DMS 273 (cell line): Measurements from ENCODE around the gene ZCCHC24.
A peak's percentile ranks its signal among the peaks of the same experiment; 100 is the strongest.

ENCODE experiments used
- DNase-seq: peaks from one replicate; lab custom pipeline; 2025; ENCODE audit not compliant: unreplicated experiment; lab: John Stamatoyannopoulos, UW

Gene ZCCHC24

DNA sequence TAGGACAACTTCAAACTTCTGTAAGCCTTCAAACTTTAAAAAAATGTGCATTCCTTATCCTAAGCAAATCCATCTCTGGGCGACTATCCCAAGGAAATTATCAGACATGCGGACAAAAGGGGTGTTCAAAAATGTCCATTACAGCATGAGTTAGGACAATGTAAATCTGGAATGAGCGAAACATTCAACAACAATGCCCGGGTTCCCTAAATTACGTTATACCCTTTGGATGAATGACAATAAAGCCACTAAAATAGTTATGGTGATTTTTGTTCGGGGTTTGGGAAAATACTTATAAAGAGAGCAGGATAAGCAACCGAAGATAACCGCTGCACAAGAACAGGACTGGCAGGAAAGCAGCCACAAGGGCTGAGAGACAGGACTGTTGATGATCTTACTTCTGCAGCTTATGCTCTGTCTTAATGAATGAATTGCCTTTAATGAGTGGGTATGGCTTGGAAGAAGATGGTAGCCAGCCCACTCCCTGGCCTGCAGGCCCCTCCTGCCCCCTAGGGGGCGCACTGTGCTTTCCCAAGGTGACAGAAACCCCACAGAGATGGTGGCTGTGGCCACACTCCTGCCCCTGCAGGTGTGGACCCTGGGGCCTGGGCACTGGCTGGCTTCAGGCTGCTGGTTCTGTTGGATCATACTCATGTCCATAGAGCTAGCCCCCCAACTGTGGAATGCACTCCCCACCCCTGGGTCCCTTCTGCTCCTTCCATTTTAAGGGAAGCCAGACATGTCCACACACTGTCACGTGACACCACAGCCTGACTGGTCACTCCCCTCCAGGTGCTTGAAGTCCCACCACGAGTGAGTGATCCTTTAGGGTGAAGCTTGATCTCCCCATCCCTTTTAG, 45.0 kb downstream of the ZCCHC24 start:
- DNase-seq = peak; percentile 72

DNA sequence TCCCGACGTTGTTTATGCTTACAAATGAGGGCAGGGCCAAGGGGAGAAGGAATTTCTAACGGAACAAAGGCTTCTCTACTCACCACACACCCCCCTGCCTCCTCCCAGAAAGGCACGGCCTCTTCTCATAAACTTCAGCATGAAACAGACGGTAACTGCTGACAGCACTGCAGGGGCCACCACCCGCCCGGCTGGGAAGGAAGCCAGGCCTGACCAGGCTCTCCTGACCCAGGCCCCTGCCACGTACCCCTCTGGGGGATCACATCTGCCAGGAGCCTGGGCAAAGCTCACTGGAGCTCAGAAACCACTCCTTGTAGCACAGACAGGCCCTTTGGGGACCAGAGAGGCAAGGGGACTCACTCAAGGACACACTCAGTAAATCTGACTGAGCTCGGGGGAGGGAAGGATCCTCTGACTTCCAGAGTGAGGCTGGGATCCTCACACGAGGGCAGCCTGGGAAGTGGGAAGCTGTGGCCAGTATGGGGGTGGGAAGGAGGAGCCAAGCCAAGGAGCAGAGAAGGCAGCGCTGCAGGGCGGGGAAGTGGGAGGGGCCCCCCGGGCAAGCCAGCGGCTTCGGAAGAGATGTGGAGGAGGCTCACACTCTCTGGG, 46.1 kb downstream of the ZCCHC24 start:
- peak; percentile 83 for DNase-seq

DNA sequence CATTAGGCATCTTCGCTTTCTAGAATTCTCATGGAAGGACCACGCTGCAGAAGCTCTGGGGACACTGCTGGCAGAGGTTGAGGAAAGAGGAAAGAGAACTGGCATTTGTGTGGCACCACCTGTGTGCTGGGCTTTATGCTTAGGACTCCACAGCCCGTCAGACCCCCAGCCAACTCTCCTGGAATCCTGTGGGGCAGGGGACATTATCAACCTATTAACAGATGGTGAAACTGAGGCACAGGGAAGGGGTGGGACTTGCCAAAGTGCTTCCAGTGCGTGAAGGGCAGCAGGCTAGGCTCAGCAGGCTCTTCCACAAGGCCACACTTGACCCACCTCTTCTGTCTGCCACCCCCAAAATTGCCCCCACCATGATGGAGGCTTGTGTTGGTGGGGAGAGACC, 46.8 kb downstream of the ZCCHC24 start:
- no peak for DNase-seq

- DNase-seq = peak; percentile 47
Measured at GRCh38 chr10:79397575-79398303, 47.7 kb downstream of the ZCCHC24 start.

DNA sequence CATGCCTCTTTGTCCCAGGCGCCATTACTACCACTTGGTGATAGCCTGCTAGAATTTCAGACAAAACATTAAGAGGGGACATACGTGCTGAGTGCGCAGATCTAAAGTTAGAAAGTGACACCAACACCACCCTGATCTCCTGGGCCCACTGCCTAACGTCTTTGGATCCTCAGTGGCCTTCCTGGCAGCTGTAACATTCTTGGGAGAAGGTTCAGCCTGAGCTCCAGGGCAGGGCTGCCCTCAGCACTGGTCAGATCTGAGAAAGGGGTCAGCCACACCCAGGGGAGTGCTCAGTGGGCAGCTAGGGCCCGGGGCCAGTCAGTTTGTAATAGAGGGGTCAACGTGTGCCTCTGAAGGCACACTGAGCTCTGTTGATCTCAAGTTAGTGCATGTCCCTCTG, 48.4 kb downstream of the ZCCHC24 start:
- no peak for DNase-seq

- DNase-seq = no peak
Measured at GRCh38 chr10:79396520-79396919, 48.9 kb downstream of the ZCCHC24 start.

DNA sequence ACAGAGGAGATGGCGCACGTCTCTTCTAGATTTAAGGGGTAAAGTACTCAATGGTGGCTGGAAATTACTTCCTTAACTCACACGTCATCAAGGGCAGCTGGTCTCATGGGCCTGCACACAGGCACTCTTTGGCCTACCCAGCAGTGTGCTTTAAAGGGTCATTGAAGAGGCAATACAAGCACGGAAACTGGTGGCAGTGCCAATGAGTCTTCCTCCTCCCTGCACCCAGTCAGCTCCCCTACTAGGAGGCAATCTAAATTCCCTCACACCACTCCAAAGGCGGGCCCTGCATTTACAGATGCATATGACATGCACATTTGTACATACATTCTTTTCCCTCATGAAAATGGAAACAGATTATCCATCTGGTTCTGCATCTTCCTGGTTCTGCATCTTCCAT, 50.8 kb downstream of the ZCCHC24 start:
- no peak for DNase-seq

DNA sequence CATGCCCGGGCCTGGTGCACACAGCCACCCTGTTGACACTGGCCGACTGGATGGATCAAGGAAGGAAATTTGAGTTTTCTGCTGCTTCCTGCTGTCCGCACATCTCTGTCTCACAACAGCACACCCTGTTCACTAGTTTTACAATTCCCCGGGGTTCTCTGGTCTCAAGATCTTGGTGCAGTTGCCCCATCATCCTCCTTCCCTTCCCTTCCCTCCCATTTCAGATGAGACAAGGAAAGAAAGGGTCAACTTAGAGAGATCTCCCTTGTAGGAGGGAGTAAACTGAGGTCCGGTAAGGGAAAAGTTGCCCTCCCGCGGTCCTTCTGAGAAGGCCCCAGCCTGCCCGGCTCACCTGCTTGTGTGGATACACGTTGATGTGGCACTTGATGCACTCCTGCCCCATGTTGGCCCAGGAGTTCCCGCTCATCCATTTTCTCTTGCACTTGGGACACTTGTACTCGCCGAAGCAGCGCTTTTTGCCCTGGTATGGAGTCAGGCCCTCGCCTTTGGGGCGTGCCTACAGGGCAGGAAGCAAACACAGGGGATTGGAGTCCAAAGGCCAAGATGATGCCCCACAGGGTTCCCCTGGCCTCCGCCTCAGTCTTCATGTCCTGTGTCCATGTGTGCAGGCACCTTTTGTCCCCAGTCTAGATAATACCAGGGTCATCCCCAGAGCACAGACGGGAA, 51.4 kb downstream of the ZCCHC24 start:
- no peak for DNase-seq

GRCh38 chr10:79393221-79393923, 52.1 kb downstream of the ZCCHC24 start:
- no peak for DNase-seq

GRCh38 chr10:79392506-79393176, 52.8 kb downstream of the ZCCHC24 start:
- no peak for DNase-seq

GRCh38 chr10:79392020-79392398, 53.4 kb downstream of the ZCCHC24 start:
- DNase-seq = no peak

- no peak for DNase-seq
Measured at GRCh38 chr10:79391231-79392019, 54.0 kb downstream of the ZCCHC24 start.

DNA sequence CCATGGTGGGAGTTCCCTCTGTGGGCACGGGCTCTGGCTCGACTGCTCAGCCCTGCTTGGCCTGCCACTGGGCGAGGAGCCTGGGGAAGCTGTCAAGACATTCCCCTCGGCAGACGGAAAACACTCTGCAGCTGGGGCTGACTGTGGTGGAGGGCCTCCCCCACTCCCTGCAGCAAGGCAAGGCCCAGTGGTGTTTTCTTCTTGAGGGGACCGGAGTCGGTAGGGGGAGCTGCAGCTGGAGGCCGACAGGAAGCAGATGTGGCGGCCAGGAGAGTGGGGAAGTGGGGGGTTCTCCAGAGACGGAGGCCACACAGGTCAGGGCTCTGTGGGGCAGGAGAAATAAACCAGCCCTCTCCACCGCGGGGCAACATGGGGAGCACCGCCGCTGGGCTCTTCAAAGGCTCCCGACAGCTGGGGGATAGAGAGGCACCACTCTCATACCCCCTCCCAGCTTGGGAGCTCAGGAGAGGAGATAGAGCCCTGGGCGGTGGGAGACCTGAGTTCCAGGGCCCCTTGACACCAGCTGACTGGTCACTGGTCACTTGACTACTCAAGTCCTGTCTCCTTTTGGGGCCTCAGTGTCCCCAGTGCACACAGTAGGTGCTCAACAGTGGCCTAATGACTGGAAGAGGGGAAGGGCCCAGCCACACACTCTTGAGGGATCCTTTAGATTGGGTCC, 54.7 kb downstream of the ZCCHC24 start:
- no peak for DNase-seq

DNA sequence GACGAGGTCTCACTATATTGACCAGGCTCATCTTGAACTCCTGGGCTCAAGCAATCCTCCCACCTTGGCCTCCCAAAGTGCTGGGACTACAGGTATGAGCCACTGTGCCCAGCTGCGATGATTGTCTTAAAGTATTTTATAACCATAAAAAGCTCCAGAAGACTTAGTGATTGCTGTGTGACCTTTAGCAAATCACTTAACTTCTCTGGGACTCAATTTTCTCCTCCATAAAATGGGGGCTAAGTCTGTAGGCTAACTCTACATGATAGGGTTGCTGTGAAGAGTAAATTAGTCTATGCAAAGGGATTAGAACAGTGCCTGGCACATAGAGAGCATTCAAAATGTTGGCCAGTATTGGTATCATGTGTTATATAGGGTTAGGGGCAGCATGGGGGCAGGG, 55.4 kb downstream of the ZCCHC24 start:
- no peak for DNase-seq

DNA sequence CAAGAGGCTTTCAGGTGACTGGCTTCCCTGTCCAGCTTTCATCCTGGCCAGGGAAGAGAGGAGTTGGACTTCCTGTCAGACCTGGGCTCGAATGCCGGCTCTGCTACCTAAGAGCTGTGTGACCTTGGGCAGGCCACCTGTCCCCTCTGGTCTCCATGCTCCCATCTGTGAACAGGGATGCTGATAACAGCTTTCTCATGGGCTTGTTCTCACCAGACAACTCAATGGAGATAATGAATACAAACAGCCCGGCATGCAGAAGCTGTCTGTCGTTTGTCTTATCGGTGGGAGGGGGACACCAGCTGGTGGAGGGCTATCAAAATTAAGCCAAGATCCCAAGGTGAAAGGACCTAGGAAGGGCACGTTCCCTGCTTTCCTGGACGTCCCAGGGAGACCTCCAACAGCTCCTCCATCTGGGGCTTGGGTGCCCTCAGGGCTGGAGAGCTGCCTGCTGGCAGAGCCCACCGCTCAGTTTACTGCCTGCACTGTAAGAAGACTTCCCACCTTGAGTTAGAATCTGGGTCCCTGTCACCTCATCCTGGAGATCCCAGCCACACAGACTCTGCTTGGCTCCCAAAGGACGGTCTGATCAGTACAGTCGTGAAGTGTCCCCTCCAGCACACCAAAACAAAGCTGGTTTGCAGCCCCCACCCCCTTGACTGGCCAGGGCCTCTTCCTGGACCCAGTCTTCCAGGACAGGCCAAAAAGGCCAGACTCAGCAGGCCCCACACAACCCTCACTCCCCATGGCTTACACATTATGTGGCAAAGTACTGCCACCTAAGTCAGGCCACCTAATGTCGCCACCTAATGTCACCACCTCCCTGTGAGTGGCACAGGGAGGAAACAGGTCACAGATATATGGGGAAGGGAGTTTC, 57.2 kb downstream of the ZCCHC24 start:
- no peak for DNase-seq

- DNase-seq = no peak
Measured at GRCh38 chr10:79387466-79387973, 57.9 kb downstream of the ZCCHC24 start.

DNA sequence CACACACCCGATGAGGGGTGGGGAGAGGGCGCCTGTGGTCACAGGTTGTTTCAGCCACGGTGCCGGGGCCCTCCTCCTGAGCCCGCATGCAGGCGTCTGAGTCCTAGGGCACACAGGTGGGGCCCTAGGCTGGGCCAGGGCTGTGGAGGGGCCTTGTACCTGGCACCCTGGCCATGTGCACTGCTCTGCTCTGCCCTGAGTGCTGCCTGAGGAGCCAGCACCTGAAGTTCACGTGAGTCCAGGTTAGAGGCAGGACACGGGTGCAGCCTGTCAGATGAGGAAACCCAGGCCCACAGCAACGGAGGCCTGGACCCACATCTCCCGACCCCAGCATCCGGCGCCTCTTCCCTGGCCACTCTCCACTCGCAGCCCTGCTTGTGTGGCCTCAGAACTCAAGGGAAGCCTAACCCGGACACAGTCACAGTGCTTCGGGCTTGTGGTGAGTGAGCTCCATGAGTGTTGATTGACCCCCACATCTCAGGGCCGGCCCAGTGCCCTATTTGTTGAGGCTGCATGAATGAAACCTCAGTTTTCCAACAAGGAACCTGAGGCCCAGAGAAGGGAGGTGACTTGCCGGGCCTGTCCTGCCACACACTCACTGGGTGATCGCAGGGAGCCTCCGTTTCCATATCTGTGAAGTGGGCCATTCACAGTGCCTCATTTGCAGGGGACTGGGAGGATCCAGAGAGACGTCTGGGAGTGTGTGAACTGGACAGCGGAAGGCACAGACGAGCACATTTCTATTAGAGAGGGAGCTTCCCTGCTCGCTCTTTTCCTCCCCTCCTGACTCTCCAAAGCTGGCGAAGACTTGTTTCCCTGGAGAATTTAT, 58.6 kb downstream of the ZCCHC24 start:
- no peak for DNase-seq
